ENCODE measurements around the gene HS3ST4. TPM values are rescaled to one million over a fixed set of nuclear protein-coding genes. Genes with fewer than 3 reads are reported as not detected.

HS3ST4 gene
- total and polyA plus RNA-seq, 2 of the 8 experiments (the other 6 are each of a cell fraction or from before 2014, with no cell fraction given): 1.9 to 3.3 TPM

DNA sequence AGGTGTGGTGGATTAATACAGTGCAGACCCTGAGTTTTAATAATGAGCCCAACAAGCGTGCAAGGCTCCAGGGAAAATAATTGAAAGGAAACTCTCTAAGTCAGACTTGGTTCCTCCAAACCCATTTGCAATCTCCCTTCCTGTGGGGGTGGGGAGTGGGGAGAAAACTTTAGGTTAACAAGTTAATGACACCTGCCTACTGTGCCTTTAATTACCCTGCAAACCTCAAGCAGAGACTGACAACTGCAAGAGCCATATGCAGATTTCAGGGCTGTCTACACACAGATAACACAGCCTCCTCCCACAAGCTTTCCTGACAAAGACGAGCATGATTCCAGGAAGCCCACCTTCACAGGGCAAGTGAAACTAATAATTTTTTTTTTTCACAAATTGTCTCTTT lies 359.3 kb downstream of the HS3ST4 start:
- Histone ChIP-seq H3K4me2 (ENCODE audit: insufficient read depth in 1 of 2, low read depth in 2 of 2, low read length in 2 of 2) (peak overlapping the region; percentile 37 to 58), H3K27me3 (replicated peaks in 1 of 4; ENCODE audit: control insufficient read depth in 3 of 4, extremely low read depth in 1 of 4, insufficient read depth in 3 of 4, low read length in 3 of 4) (no peaks in the 10 kb centered on the region), H3K4ac (replicated peaks; ENCODE audit: insufficient read length, low read depth, low read length) (peak overlapping the region; percentile 11), H4K8ac (ENCODE audit: extremely low read depth, insufficient read depth, low read length) (no peak overlapping the region), H4K91ac (replicated peaks; ENCODE audit: insufficient read length, low read length) (peak overlapping the region; percentile 83), H3K9ac (replicated peaks in 1 of 4; ENCODE audit: extremely low read depth in 1 of 4, low read depth in 3 of 4, low read length in 3 of 4) (no peak overlapping the region), H3K4me1 (replicated peaks in 1 of 4; ENCODE audit: control insufficient read depth in 3 of 4, insufficient read depth in 4 of 4, low read length in 3 of 4) (peaks cover 11 to 30% (median 23%) of the 10 kb centered on the region in 4 experiments), H3K56ac (replicated peaks; ENCODE audit: insufficient read length, low read depth, low read length) (no peak overlapping the region), H2BK5ac (ENCODE audit: low read depth, low read length) (peak overlapping the region; percentile 82; the same call in 1 of the 2 replicates), H3K14ac (ENCODE audit: insufficient read length) (no peak overlapping the region), H3K27ac (ENCODE audit: low read depth, low read length) (no peak overlapping the region; the same call in 1 of the 2 replicates), H3K4me3 (ENCODE audit: extremely low read depth in 1 of 4, insufficient read depth in 2 of 4, low read depth in 3 of 4, low read length in 4 of 4) (peak overlapping the region in 2 of 4 experiments; percentile 1 to 36; a peak in 2 of 8 replicates), H3K18ac (ENCODE audit: extremely low read depth, low read length) (peak overlapping the region; percentile 88; the same call in 1 of the 2 replicates), H3K79me1 (ENCODE audit: low read depth, low read length) (no peaks in the 10 kb centered on the region), H3K9me3 (ENCODE audit: insufficient read depth in 2 of 2, low read depth in 1 of 2, low read length in 1 of 2) (no peaks in the 10 kb centered on the region), H2BK120ac (replicated peaks; ENCODE audit: low read depth, low read length) (peak overlapping the region; percentile 18), H4K5ac (ENCODE audit: insufficient read length, low read depth, low read length) (no peak overlapping the region), H3K36me3 (ENCODE audit: control insufficient read depth in 2 of 4, insufficient read depth in 4 of 4, low read length in 3 of 4) (no peaks in the 10 kb centered on the region), H2BK15ac (ENCODE audit: low read length) (no peak overlapping the region), H3K23ac (ENCODE audit: insufficient read length) (no peak overlapping the region), H4K20me1 (replicated peaks in 1 of 2; ENCODE audit: control insufficient read depth in 1 of 2, insufficient read depth in 2 of 2, low read length in 2 of 2) (no peaks in the 10 kb centered on the region), H2BK20ac (ENCODE audit: low read length) (peak overlapping the region; percentile 74; the same call in 1 of the 2 replicates), H2BK12ac (ENCODE audit: low read depth, low read length) (peak overlapping the region; percentile 34; the same call in 1 of the 2 replicates), H2AK5ac (ENCODE audit: low read depth, low read length) (no peak overlapping the region), H3K79me2 (ENCODE audit: control insufficient read depth in 1 of 2, insufficient read depth in 2 of 2, low read length in 2 of 2) (no peaks in the 10 kb centered on the region), H2AFZ (ENCODE audit: low read length) (no peak overlapping the region), H3K23me2 (ENCODE audit: low read depth, low read length) (no peaks in the 10 kb centered on the region)
- POLR2A ChIA-PET (ENCODE audit: partially characterized antibody): interaction anchor here (0.5 to 2.0 kb wide), 7 partner anchors 14 to 214 kb away, joined by 3 to 5 read pairs (median 3); no protein-coding TSS in a partner anchor
- CTCF ChIA-PET (ENCODE audit: partially characterized antibody): interaction anchor here (0.5 to 0.6 kb wide), 2 partner anchors 78 to 95 kb away, joined by 3 read pairs; no protein-coding TSS in a partner anchor
- peak; percentile 88 for FAIRE-seq
- DNase-seq (ENCODE audit: low read depth in 1 of 2, low spot score in 2 of 2): peak in 1 of 2 experiments; percentile 15
- 9% methylated on average over 2 of the region's 2 CpGs; no CpG with 5 or more reads in 1 of the 2 experiments for WGBS, 2 experiments (ENCODE audit: extremely low coverage in 1 of 2, insufficient coverage in 1 of 2, insufficient read length in 1 of 2, insufficient replicate concordance in 2 of 2, low coverage in 1 of 2, low lambda C conversion rate in 2 of 2, missing lambda C conversion rate in 1 of 2)
- peak; percentile 49; the same call in 1 of the 2 replicates for TF ChIP-seq SP1 (IDR thresholded peaks at IDR 0.05; ENCODE audit: low read depth, low read length)
- TF ChIP-seq NANOG (IDR thresholded peaks at IDR 0.05; ENCODE audit: insufficient read depth, low read depth, low read length, poor library complexity, severe bottlenecking): peak; percentile 24
- TF ChIP-seq CTBP2 (IDR thresholded peaks at IDR 0.05; ENCODE audit: borderline replicate concordance, insufficient read depth, insufficient read length, low read length): no peak
- no peak for TF ChIP-seq GABPA (IDR thresholded peaks at IDR 0.05; ENCODE audit: borderline replicate concordance, insufficient read depth, low read length)
- TF ChIP-seq TBP (IDR thresholded peaks at IDR 0.05; ENCODE audit: low read depth, low read length): no peak
- no peak for TF ChIP-seq SIN3A (conservative IDR thresholded peaks at IDR 0.05 in 1 of 2, IDR thresholded peaks at IDR 0.05 in 1 of 2; ENCODE audit: low read depth in 1 of 2, low read length in 2 of 2)
- TF ChIP-seq, protein P1, sequence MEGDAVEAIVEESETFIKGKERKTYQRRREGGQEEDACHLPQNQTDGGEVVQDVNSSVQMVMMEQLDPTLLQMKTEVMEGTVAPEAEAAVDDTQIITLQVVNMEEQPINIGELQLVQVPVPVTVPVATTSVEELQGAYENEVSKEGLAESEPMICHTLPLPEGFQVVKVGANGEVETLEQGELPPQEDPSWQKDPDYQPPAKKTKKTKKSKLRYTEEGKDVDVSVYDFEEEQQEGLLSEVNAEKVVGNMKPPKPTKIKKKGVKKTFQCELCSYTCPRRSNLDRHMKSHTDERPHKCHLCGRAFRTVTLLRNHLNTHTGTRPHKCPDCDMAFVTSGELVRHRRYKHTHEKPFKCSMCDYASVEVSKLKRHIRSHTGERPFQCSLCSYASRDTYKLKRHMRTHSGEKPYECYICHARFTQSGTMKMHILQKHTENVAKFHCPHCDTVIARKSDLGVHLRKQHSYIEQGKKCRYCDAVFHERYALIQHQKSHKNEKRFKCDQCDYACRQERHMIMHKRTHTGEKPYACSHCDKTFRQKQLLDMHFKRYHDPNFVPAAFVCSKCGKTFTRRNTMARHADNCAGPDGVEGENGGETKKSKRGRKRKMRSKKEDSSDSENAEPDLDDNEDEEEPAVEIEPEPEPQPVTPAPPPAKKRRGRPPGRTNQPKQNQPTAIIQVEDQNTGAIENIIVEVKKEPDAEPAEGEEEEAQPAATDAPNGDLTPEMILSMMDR (IDR thresholded peaks at IDR 0.05; ENCODE audit: control extremely low read depth in 1 of 3, insufficient read depth in 1 of 3, low read depth in 1 of 3, low read length in 3 of 3): no peak
- TF ChIP-seq SP4 (IDR thresholded peaks at IDR 0.05; ENCODE audit: low read length): no peak
- 0 out of 2 replicates have a peak, but pooled peaks have one; percentile 37 for TF ChIP-seq RBBP5 (IDR thresholded peaks at IDR 0.05; ENCODE audit: borderline replicate concordance, low read depth, low read length)
